ENCODE measurements around the gene GNA14.

DNA sequence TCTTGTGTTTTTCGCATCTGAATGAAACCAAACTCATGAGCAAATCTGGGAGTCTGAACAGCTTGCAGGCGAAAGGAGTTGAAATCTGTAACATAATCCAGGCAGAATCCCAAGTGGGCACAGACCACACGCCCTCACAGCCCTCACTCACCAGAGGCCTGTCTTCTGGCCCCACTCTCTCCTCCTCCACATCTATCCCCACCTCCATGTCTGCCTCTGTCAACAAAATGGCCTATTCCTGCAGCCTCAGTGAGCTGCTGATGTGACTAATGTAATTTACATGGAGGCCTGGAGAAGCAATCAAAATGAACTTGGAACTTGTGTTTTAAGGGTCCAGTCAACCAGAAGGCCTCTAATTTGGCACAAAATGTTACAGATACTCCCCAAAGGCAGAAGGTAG, 136.6 kb downstream of the GNA14 start:
- TF ChIP-seq, protein P1, sequence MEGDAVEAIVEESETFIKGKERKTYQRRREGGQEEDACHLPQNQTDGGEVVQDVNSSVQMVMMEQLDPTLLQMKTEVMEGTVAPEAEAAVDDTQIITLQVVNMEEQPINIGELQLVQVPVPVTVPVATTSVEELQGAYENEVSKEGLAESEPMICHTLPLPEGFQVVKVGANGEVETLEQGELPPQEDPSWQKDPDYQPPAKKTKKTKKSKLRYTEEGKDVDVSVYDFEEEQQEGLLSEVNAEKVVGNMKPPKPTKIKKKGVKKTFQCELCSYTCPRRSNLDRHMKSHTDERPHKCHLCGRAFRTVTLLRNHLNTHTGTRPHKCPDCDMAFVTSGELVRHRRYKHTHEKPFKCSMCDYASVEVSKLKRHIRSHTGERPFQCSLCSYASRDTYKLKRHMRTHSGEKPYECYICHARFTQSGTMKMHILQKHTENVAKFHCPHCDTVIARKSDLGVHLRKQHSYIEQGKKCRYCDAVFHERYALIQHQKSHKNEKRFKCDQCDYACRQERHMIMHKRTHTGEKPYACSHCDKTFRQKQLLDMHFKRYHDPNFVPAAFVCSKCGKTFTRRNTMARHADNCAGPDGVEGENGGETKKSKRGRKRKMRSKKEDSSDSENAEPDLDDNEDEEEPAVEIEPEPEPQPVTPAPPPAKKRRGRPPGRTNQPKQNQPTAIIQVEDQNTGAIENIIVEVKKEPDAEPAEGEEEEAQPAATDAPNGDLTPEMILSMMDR (IDR thresholded peaks at IDR 0.05), result no peak
- TF ChIP-seq POLR2A (IDR thresholded peaks at IDR 0.05), result no peak

All from Peyer's patch (tissue), 4 donors.